Epithelial cell of esophagus (primary cell): ENCODE results near the gene TRAF2.

ENCODE experiments used
- DNase-seq: peaks from one replicate; pipeline ENCODE4 v3.0.0; 2010; ENCODE audit warnings: low read depth
- H3K4me3 ChIP-seq: 2 replicates; pipeline ENCODE4 v1.5.1; 2011; ENCODE audit warnings: mild to moderate bottlenecking, low read length, control low read depth
- TF ChIP-seq, protein P1 (sequence below): IDR thresholded peaks from 2 replicates; pipeline ENCODE4 v1.5.1; 2011; ENCODE audit warnings: low read depth, mild to moderate bottlenecking, low read length, control low read depth, inconsistent platforms; ENCODE audit not compliant: insufficient read depth; ENCODE audit errors: missing control alignments

Gene TRAF2

DNA sequence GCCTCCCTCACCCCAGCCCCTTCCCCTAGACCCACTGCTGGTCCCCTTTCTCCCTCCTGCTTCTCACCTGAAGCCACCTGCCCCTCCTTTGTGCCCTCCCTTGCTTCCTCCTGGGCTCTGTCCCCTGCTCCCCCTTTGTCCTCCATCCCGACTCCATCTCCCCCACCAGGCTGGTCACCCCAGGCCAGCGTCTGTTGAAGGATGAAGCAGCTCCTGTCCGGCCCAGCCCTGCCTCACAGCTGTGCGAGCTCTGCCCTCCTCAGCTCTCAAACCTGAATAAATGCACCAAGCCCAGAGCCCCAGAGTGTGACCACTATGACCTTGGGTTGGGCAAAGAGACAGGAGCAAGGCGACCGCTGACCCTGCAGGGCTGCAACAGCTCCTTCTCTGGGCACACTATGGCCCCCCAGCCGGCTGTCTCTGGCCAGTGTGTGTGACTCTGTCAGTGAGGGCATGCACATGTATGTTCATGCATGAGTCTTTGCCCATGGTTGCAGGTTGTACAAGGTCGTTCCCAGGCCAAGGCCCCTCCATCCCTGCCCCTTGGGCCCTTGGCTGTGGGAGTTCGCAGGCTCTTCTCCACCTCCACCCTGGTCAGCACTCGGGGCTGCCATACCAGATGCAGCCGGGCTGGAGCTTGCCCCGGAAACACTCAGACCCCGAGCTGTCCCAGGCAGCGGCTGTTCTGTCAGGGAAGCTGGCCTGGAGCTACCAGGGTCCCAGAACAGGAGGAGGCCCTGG, 69.1 kb downstream of the TRAF2 start:
- DNase-seq = no peak
- no peak overlapping the region for H3K4me3 ChIP-seq
- TF ChIP-seq, protein P1, sequence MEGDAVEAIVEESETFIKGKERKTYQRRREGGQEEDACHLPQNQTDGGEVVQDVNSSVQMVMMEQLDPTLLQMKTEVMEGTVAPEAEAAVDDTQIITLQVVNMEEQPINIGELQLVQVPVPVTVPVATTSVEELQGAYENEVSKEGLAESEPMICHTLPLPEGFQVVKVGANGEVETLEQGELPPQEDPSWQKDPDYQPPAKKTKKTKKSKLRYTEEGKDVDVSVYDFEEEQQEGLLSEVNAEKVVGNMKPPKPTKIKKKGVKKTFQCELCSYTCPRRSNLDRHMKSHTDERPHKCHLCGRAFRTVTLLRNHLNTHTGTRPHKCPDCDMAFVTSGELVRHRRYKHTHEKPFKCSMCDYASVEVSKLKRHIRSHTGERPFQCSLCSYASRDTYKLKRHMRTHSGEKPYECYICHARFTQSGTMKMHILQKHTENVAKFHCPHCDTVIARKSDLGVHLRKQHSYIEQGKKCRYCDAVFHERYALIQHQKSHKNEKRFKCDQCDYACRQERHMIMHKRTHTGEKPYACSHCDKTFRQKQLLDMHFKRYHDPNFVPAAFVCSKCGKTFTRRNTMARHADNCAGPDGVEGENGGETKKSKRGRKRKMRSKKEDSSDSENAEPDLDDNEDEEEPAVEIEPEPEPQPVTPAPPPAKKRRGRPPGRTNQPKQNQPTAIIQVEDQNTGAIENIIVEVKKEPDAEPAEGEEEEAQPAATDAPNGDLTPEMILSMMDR = no peak

DNA sequence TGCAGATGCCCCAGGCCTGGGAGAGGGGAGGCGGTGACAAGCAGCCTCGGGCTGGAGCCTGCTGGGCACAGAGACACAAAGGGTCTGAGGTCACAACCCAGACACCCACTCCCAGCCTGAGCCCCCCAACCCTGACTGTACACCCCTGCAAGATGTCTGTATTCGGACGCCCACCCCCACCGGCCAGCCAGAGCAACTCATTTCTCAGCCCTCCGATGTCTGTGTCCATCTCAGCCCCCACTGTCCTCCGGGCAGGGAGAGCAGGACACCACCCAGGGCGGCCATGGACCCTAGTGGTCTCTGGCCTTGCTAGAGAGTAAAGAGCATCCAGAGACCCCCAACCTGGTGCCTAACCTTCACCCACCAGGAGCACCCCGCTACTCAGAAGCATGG, 69.6 kb downstream of the TRAF2 start:
- no peak overlapping the region for H3K4me3 ChIP-seq
- TF ChIP-seq, protein P1 = no peak
- DNase-seq = no peak

GRCh38 chr9:136956604-136957003, 70.3 kb downstream of the TRAF2 start:
- no peak for DNase-seq
- TF ChIP-seq, protein P1 = no peak
- no peak overlapping the region for H3K4me3 ChIP-seq

GRCh38 chr9:136957461-136957860, 71.1 kb downstream of the TRAF2 start:
- H3K4me3 ChIP-seq = no peak overlapping the region
- TF ChIP-seq, protein P1 = no peak
- no peak for DNase-seq

DNA sequence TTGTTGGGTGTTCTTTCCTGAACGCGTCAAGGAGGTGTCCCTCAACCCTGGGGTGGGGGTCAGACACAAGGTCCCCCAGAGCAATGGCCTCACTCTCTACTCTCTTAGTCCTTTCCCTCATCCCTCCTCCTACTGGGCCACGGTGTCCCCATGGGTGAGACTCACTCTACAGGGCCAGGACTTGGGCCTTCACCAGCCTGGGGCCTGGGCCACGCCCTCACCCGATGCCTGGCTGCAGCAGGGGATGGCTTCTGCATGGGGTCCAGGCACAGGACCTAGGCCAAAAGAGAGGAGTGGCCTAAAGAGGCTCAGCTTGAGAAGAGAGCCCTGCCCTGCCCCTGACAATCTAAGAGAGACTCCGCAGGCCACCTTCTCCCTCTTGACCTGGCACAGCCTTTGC, 71.6 kb downstream of the TRAF2 start:
- TF ChIP-seq, protein P1 = no peak
- H3K4me3 ChIP-seq = no peak overlapping the region
- no peak for DNase-seq

GRCh38 chr9:136958473-136958872, 72.2 kb downstream of the TRAF2 start:
- H3K4me3 ChIP-seq = no peak overlapping the region
- DNase-seq = no peak
- TF ChIP-seq, protein P1 = no peak
